Measurements from ENCODE around the gene RTRAF. TPM values are rescaled to one million over a fixed set of nuclear protein-coding genes. Genes with fewer than 3 reads are reported as not detected.

The RTRAF gene
- total and polyA plus RNA-seq, 10 of the 15 experiments (the other 5 are each of a cell fraction or from before 2014, with no cell fraction given), result 248 to 540 (median 368) TPM

DNA sequence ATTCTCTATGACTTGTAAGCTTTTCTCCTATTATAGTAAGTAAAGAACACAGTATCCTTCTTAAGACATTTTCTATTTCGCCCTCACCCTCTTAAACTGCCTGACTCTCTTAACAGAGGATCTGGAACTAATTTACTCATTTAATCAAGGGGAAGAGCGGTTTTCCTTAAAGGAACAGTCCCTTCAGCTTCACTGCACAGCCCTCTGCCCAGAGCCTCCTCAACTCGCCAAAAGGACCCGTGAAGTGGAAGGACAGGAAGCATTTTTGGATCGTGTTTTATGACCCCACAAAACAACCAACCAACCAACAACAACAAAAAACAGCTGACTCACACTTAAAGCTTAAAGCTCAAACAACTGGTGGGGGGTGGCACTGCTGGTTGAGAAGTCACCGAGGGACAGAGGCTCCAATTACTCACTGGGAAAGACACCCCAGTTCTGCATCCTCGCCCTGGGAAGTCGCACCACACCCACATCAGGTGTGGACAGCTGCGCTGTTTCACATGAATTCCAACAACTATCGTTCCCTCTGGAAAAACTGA lies 43.8 kb downstream of the RTRAF start:
- H4K20me1 ChIP-seq (ENCODE audit: control insufficient read depth, insufficient read depth), result no peaks in the 10 kb centered on the region
- H3K9ac ChIP-seq (ENCODE audit: control insufficient read depth, insufficient read depth, low read length), result no peak overlapping the region
- ChIA-PET SMC1A (ENCODE audit: uncharacterized antibody, unreplicated experiment) (no interaction called here), RAD21 (ENCODE audit: unreplicated experiment) (no interaction called here), POLR2A (no interaction called here), CTCF (no interaction called here)
- H3K27ac ChIP-seq (ENCODE audit: control insufficient read depth, insufficient read depth), result no peak overlapping the region
- no peaks in the 10 kb centered on the region for H3K79me2 ChIP-seq (ENCODE audit: control insufficient read depth, insufficient read depth, low read length)
- no peaks in the 10 kb centered on the region; the same call in 2 of the 3 replicates for H3K9me3 ChIP-seq (replicated peaks; ENCODE audit: control insufficient read depth, insufficient read depth, low read length)
- no peak for TF ChIP-seq RBBP5 (conservative IDR thresholded peaks at IDR 0.05)
- TF ChIP-seq POLR2AphosphoS2 (IDR thresholded peaks at IDR 0.05; ENCODE audit: low read depth, low read length), result no peak
- TF ChIP-seq, protein P1, sequence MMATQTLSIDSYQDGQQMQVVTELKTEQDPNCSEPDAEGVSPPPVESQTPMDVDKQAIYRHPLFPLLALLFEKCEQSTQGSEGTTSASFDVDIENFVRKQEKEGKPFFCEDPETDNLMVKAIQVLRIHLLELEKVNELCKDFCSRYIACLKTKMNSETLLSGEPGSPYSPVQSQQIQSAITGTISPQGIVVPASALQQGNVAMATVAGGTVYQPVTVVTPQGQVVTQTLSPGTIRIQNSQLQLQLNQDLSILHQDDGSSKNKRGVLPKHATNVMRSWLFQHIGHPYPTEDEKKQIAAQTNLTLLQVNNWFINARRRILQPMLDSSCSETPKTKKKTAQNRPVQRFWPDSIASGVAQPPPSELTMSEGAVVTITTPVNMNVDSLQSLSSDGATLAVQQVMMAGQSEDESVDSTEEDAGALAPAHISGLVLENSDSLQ (IDR thresholded peaks at IDR 0.05), result no peak
- no peak for TF ChIP-seq PAX5 (IDR thresholded peaks at IDR 0.05; ENCODE audit: borderline replicate concordance, low read depth, low read length)
- TF ChIP-seq MYB (IDR thresholded peaks at IDR 0.05; ENCODE audit: borderline replicate concordance, low read depth, low read length), result no peak
- TF ChIP-seq DPF2 (IDR thresholded peaks at IDR 0.05), result no peak
- TF ChIP-seq TCF3 (IDR thresholded peaks at IDR 0.05; ENCODE audit: borderline replicate concordance, insufficient read depth, low read depth, low read length), result no peak
- in situ Hi-C loops (cut with MboI) (no loop called here), intact Hi-C loops (cut with micrococcal nuclease; ENCODE audit: unreplicated experiment) (no loop called here)
- H3K4me3 ChIP-seq, result no peak overlapping the region
- no peak for ATAC-seq
- no peak for DNase-seq (ENCODE audit: low read depth, low spot score)
- H2AFZ ChIP-seq (ENCODE audit: control insufficient read depth, low read depth, low read length), result no peak overlapping the region
- 15% methylated on average over 10 of the region's 10 CpGs for WGBS (ENCODE audit: insufficient coverage, insufficient replicate concordance, low lambda C conversion rate, missing lambda C conversion rate)
- H3K4me2 ChIP-seq (ENCODE audit: control insufficient read depth, insufficient read depth), result no peak overlapping the region
- no TSS peak for BruUV-seq (replicated peaks)
- no peaks in the 10 kb centered on the region for H3K4me1 ChIP-seq (ENCODE audit: control insufficient read depth, insufficient read depth, low read length)
- no peaks in the 10 kb centered on the region for H3K36me3 ChIP-seq (ENCODE audit: control insufficient read depth in 2 of 2, insufficient read depth in 2 of 2, low read length in 1 of 2)
- no peaks in the 10 kb centered on the region for H3K27me3 ChIP-seq (replicated peaks in 1 of 2; ENCODE audit: control insufficient read depth in 2 of 2, insufficient read depth in 2 of 2, low read length in 1 of 2)
- FAIRE-seq, result no peak
